Stimulated activated CD4-positive, alpha-beta T cell treated with anti-CD3 and anti-CD28 coated beads, TNF-alpha, amount 100 ng/mL, for 48 hours (primary cell): ENCODE measurements around the gene FANCI.

Experiments used
- DNase-seq, 3 donors: peaks; one replicate each; pipeline ENCODE4 v3.0.0-alpha.2; 2020; ENCODE audit warnings: low read depth in 3 of 3

FANCI gene

DNA sequence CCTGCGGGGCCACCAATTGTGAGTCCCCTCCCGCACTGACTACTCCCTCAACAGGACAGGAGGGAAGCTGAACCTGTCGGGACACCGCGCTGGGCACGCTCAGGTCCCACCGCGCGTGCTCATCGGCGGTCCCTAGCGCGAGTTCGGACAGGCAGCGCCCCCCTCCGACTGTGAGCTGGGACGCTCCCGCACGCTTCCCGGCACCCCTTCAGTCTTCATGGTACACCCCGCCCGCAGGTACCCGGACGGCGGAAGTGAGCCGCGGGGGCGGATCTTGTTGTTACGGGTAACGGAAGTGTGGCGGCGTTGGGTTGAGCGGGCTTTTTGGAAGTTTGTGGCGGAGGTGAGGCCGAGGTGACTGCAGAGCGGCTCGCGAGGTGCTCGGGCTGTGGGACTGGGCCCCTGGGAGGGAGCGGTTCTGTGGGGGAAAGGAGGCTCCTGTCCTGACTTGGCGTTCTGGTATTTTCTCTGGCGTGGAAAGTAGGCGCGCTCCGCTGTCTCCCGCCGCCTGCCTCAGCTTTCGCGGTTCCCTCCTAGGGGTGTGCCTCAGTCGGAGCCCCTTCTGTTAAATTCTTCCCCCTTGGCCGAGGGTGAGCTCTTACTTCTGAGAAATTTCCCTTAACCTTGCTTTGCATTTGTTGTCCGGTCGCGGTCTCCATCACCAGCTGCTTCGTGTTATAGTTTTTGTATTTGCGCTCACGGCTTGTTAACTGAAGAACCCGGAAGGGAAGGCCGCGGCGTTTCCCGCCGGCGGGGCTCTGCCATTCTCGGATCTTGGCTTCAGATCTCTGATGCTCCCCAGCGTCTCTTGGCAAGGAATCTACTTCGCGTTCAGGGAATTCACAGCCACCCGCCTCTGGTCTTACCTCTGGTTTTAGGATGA, at the start of gene FANCI:
TSS of gene FANCI (plus strand) at position 289 of the 883 bp plus-strand sequence. CDS start 3,669 bp downstream, outside the sequence.
- peak; percentile 94 to 98 (median 97) for DNase-seq

DNA sequence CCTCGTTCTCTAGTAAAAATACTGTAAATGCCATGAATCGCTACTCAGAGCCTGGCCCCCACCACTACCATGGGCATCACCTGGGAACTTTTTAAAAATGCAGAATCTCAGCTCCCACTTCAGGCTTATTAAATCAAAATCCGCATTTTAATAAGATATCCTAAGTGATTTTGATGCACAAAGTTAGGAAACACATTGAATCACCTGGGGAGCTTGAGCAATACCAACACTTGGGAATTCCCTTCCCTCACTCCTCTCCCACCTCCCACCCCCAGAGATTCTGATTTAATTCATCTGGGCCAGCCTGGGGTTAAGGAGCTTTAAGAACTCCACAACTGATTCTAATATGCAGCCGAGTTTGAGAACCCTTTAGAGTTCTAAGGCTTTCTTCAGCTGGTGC, 49.2 kb upstream of the FANCI start:
- no peak for DNase-seq

DNA sequence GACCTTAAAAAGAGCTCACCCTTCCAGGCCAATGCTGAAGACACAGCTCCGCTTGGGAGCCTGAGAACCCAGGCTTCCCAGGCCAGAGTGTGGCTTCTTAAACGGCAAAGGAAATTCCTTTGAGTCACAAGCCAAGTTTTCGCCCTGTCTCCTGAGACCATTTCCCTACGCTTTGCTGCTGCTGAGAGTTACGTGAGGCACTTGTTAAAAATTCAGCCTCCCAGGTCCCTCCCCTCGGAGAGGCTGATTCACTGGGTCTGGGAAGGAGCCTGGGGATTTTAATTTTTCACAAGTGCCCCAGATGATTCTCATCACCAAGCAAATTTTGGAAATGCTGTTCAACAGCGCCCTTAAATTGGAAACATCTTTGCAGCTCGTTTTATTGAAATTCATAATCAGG, 47.9 kb upstream of the FANCI start:
- DNase-seq: no peak

DNA sequence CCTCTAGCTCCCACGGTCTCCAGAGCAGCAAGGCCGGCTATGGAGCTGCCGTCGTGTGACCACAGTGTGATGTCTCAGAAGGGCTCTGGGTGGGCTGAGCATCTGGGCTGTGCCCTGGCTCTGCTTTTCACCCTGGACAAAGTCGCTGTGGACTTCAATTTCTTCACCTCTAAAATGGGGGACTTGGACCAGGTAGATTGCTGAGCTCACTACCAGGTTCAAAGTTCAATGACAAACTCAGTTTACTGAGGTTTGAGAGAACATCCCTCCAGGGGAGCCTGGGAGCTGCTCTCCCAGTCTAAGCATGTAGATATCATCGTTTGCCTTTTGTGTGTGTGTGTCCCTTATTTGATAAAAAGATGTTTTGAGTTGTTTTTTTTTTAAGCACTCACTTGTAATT, 47.5 kb upstream of the FANCI start:
- DNase-seq: no peak

DNA sequence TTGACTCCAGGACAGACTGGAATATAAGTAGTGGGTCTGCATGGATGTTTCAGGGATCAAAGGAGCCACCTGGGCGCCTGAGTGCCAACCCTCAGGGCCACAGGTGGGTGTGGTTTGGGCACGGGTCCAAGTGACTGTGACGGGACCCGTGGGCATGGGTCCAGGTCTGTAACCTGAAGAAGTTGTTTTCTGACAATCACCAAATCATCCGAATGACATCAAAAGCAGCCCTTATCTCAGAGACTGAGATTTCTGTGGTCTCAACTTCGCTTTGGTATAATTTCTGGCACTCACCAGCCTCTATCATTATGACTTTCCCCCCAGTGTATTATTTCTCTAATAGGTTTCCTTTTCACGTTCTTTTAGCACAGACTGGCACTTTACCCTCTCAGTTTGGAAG, 46.8 kb upstream of the FANCI start:
- peak; percentile 32 to 44 (median 32) for DNase-seq

DNA sequence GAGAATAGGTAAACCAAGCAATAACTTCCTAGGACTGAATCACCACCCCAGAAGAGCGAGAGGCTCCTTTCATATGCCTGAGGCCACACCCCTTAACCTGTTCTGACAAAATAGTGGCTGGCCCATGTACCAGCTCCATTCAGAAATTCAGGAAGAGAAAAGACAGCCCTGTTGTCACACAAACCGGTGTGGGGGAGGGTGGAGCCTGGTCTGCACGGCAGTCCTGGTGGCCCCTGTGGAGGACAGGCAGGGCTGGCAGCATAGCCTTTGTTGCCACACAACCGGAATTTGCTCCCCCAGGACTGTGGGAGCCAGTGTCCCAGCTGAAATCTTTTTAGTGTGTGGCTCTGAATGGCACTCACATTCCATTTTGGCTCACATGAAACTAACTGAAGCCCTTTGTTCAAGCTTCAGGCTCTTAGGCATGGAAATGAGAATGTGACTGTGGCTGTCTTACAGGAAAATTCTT, 46.2 kb upstream of the FANCI start:
- no peak for DNase-seq

DNA sequence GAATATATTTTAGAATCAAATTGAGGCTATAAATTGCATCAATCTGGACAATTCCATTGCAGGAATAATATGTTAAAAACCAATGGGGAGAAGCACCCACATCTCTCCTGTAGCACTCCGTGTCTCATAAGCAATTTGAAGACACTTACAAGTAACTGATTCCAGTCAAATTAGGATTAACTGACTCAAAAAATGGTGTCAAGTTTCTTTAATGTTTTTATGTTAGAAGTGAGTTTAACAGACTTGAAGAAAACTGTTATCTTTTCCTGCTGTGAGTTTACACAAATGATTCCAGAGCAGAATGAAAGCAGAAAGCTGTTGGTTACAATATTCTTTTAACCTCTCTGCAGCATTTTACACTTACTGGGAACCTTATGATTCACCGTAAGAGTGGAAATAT, 45.6 kb upstream of the FANCI start:
- DNase-seq: no peak

DNA sequence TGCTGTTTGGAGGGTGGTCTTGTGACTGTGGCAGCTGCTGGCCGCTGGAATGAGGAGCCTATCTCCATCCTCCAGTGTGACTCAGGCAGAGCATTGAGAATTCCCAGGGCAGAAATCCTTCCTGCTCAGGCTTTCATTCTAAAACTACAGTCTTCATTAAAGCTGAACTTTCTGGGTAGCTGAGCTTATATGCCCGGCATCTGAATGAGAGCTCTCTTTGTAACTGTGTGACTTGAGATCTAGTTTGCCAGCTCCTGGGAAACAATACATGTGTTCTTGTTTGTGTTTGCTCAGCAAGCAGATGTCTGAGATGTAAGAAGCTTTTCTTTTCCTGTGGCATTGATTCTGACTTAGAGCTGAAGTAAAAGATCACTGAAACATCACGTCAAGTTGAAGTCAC, 44.8 kb upstream of the FANCI start:
- no peak for DNase-seq

DNA sequence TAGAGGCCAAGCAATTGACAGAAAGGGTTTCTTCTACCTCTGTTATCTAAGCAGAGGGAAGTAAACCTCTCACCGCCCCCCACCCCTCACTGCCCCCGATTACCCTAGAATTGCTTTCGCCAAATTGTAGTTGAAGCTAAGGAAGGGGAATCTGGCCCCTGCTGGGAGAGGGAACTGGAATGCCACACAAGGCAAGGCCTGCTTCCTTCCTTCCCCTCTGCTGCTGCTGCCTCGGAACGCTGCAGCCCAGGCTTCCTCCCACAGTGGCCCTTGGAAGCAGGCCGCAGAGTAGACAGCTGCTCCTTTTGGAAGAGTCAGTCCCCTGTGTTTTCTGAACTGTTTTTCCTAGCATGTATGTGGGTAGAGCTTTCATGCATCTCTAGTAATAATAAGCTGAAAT, 44.0 kb upstream of the FANCI start:
- no peak for DNase-seq

DNA sequence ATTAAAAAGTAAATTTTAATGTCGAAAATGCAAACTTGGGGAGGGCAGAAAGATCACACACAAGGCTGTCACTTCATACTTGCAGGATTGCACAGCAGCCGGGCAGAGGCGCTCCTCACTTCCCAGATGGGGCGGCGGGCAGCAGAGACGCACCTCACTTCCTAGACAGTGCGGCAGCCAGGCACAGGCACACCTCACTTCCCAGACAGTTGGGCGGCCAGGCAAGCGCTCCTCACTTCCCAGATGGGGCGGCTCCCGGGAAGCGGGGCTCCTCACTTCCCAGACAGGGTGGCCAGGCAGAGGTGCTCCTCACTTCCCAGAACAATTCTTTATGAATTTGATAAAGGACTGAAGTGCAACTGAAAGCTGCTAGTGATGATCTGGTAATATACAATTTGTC, 43.6 kb upstream of the FANCI start:
- DNase-seq: no peak

DNA sequence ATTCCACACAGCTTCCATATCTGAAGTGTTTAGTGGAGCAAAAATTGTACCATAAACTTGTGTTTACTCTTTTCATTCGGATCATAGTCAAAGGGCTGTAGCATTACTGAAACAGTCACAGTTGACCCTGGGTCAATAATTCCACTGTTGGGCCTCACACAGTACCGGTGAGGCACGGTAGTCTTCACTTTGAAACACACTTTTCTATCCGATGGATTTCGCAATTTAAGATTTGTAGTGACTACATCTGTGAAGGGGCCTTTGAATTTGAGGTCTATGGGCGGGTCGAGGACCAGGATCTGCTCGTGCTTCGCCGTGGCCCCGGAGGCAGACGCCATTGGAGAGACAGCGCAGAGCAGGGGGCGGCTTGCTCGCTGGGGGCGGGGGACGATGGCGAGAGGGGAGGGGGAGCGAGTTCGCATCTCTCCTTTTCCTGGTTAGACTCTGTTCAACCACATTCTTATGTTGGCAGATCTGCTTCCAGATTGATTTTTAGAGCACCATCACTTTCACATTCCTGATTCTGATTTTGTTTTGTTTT, 42.2 kb upstream of the FANCI start:
- DNase-seq: no peak

DNA sequence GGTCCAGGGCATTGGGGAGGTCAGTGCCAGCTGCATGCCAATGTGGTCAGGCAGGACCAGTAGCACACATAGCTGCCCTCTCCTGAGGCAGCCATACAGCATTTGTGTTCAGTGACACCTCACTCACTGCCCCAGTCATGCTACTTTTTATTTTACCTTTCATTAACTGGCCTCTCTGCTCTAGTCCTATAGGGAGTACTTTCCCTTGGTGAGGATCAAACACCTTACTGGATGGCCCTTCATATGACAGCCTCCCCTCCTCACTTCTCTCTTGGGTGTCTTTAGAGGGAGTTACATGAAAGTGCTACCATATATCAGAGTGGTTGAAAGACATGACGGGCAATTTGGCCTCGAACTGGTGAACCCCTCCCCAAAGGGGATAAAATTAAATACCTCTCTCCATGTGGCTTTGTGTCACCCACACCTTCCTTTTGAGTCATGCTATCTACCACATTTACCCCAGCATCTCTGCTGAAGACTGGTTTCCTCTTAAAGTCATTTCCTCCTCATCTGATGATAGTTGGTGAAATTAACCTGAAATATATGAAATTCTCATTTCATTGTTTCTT, 40.0 kb upstream of the FANCI start:
- peak in 1 of 3 donors; percentile 23 for DNase-seq

DNA sequence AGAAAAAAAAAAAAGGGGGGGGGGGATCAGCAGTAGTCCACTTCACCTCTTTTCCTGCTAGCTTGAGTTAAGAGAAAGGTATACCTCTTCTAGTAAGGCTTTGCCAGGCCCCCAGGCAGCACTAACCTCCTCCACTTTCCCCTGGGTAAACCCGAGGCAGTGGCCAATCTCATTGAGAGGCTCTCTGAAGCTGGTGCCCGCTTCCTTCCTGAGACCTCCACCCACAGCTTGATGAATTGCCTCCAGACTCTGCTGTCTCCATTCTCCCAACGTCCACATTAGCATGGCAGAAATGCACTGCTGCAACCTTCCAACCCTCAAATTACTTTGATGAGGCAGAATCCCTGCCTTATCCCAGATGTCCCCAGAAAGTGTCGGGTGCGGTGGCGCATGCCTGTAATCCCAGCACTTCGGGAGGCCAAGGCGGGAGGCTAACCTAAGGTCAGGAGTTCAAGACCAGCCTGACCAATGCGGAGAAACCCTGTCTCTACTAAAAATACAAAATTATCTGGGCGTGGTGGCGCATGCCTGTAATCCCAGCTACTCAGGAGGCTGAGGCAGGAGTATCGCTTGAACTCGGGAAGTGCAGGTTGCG, 37.7 kb upstream of the FANCI start:
- no peak for DNase-seq

DNA sequence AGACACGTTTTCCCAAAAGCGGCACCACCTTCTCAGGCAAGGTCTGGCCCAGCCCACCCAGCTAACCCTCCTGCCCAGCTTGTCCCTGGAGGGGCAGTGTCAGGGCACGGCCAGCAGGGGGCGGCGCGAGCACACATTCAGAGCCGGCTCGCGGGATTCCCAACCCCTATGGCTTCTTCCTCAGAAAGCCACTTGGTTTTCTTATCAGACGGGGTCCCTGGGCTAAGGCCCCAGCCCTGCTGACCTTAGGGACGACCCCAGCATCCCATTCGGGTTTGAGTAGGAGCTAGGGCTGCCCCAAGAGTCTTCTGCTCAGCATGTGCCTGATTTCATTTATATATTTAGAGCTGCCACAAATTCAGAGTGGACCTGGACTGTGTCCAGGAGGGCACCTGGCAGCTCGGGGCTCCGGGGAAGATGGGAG, 36.9 kb upstream of the FANCI start:
- DNase-seq: peak; percentile 50 to 66 (median 60)

DNA sequence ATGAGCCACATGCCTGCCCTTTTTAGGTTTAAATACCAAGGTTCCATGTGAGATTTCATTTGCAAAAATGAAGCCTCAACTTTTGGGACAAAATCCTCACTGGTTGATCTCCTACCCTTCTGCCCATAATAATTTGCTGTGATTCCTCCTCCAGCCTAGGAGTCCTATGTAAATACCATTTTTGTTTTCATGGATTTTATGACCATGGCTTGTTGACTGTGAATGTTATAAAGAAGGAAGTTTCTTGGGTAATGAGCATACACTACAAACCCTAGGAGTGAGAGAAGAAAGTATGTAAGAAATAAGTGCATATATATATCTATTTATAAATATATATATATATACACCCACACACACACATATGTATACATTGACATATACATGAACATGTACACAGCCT, 35.5 kb upstream of the FANCI start:
- DNase-seq: no peak

DNA sequence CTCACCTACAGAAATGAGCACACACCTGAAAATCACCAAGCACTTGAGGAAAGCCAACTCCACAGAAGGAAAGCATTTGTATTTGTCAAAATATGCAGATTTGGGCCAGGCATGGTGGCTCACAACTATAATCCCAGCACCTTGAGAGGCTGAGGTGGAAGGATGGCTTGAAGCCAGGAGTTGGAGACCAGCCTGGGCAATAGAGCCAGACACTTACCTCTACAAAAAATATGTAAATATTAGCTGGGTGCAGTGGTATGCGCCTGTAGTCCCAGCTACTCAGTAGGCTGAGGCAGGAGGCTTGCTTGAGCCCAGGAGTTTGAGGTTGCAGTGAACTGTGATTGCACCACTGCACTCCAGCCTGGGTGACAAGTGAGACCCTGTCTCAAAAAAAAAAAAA, 34.7 kb upstream of the FANCI start:
- no peak for DNase-seq

DNA sequence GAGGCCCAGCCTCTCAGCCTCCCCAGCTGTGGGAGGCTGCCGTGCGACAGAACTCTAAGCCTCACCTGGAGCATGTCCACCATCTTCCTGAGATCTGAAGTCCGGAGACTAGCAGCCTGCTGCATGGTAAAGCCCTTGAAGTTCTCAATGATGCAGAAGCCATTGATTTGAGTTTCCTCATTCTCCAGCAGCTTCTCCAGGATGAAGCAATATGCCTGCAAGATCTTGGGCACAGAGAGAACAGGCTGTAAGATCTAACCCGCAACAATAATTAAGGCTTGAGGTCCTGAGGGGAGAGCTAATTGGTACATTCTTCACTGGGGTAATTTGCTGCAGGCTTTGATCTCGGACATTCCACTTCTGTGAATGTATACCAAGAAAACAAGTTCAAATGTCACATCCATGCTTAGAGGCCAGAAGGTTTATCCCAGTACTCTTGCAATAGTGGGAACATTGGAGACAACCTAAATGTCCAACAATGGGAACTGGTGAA, 32.1 kb upstream of the FANCI start:
- no peak for DNase-seq

DNA sequence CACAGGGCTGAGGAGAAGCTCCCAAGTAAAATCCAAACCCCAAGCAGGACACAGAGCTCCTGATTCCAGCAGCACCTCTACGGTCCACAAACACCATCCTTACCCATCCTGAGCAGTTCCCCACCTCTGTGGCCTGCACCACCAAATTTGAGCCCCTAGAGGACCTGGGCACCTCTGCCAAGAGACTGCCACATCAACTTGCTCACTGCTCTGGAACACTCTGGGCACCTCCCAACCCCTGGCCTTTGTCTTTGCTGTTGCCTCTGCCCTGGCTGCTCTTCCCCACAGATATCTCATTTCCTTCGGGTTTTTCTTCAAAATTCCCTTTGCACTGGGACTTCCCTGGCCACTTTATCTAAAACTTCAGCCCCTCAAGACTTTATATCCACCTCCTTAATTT, 28.2 kb upstream of the FANCI start:
- DNase-seq: no peak

DNA sequence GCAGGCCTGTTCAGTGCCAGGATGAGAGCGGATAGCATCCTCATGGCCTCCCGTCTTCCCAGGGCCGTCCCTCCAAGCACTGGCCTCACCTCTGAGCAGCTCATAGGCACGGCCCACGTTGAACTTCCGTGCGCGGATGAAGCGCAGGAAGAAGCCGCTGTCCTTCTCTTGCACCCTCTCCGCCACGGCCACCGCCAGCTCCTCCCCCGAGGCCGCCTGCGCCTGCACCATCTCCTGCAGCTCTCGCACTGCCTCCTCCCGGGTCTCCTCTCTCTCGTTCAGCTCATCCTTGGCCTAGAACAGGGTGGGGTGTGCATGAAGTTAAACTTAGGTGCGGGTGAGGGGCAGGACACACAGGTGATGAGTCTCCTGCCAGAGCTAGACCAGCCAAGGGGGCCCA, 26.7 kb upstream of the FANCI start:
- DNase-seq: no peak

DNA sequence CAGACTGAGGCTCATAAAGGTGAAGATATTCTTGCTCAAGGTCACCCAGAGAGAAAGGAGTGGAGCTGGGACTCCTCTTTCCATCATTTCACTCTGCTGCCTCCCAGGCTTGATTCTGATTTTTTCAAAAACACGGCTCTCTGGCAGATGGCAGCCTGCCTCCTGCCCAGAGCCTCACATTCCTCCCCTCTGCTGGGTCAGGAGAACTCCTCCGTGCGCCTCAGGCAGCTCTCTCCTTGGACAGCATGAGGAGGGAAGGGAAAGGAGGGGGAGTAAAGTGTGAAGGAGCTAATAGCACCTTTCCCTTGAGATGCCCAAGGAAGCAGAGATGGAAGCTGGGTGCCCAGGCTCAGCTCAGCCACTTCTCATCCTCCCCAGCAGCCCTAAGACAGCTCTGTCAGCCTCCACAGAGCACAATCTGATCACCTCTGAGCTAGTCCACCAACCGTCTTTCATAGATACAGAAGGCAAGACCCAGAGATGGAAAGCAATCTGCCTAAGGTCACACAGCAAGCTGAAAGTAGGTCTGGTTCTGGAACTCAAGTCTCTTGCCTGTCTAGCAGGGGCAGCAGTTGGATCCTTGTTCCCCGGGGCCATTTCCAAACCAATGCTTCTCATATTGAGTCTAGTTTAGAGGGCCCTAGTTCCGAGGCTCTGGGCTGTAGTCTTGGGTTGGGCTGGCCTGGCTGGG, 25.9 kb upstream of the FANCI start:
- DNase-seq: no peak

DNA sequence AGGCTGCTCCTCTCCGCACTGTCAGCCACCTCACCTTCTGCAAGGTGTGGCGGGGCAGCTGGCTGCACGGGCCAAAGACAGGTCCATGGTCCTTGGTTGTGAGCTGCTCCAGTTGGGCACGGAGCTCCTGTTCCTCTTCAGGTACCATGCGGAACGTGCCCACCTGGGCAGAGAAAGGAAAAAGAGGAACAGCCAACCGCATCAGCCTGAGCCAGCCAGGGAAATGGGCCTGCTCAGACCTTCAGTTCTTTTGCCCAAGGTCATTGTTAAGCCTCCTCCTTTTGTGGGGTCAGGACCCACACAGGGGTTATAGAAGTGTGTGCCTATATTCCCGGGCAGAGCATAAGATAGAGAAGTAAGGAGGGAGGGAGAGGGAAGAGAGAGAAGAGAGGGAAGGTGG, 25.2 kb upstream of the FANCI start:
- DNase-seq: no peak

DNA sequence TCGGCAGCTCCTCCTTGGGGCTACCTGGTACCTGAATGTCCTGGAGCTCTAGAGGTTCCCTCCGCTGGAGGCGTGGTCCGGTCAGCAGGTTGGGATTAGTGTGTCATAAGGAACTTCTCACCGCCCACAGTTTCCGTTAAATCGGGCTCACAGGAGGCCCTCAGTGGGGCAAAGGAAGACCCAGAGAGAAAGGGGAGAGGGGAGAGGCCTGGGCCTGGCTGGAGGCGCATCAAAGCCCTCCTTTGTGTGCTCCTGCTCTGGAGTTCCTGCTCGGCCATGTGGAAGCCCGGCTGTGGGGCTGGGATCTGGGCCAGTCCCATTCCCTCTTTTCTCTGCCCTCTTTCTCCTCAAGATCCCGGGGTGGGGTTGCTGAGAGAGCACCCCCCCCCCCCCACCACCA, 22.2 kb upstream of the FANCI start, which contains the start of gene RLBP1:
TSS of gene RLBP1 (minus strand) at position 37 of the 400 bp plus-strand sequence. CDS start 2,604 bp downstream, outside the sequence.
- DNase-seq: no peak
